ENCODE data around the gene ATP5F1D. TPM values are rescaled to one million over a fixed set of nuclear protein-coding genes. Genes with fewer than 3 reads are reported as not detected.

ATP5F1D gene
- total and polyA plus RNA-seq, 2 of the 13 experiments (the other 11 are each of a cell fraction or from before 2014, with no cell fraction given), result 39.4 to 78.7 TPM

- TF ChIP-seq ZNF737 (CRISPR knock-in tag; IDR thresholded peaks at IDR 0.05; ENCODE audit: borderline replicate concordance), result no peak
- TF ChIP-seq ZNF672 (CRISPR knock-in tag; IDR thresholded peaks at IDR 0.05), result no peak
- TF ChIP-seq MNT (IDR thresholded peaks at IDR 0.05), result peak; percentile 60; the same call in 1 of the 2 replicates
- TF ChIP-seq, protein P1, sequence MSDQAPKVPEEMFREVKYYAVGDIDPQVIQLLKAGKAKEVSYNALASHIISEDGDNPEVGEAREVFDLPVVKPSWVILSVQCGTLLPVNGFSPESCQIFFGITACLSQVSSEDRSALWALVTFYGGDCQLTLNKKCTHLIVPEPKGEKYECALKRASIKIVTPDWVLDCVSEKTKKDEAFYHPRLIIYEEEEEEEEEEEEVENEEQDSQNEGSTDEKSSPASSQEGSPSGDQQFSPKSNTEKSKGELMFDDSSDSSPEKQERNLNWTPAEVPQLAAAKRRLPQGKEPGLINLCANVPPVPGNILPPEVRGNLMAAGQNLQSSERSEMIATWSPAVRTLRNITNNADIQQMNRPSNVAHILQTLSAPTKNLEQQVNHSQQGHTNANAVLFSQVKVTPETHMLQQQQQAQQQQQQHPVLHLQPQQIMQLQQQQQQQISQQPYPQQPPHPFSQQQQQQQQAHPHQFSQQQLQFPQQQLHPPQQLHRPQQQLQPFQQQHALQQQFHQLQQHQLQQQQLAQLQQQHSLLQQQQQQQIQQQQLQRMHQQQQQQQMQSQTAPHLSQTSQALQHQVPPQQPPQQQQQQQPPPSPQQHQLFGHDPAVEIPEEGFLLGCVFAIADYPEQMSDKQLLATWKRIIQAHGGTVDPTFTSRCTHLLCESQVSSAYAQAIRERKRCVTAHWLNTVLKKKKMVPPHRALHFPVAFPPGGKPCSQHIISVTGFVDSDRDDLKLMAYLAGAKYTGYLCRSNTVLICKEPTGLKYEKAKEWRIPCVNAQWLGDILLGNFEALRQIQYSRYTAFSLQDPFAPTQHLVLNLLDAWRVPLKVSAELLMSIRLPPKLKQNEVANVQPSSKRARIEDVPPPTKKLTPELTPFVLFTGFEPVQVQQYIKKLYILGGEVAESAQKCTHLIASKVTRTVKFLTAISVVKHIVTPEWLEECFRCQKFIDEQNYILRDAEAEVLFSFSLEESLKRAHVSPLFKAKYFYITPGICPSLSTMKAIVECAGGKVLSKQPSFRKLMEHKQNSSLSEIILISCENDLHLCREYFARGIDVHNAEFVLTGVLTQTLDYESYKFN (CRISPR knock-in tag; conservative IDR thresholded peaks at IDR 0.05), result peak; percentile 87
- TF ChIP-seq BORCS8-MEF2B (CRISPR knock-in tag; IDR thresholded peaks at IDR 0.05), result peak; percentile 31; the same call in 1 of the 2 replicates
- TF ChIP-seq RARA (CRISPR knock-in tag; IDR thresholded peaks at IDR 0.05), result peak; percentile 80
- peak; percentile 67; the same call in 1 of the 2 replicates for TF ChIP-seq MAZ (IDR thresholded peaks at IDR 0.05; ENCODE audit: borderline replicate concordance, low read depth, low read length)
- peak; percentile 76 for TF ChIP-seq MAZ (CRISPR knock-in tag; IDR thresholded peaks at IDR 0.05; ENCODE audit: low read depth)
- TF ChIP-seq U2AF1 (optimal IDR thresholded peaks at IDR 0.05; ENCODE audit: low read depth, low read length), result no peak
- peak; percentile 79; the same call in 1 of the 2 replicates for TF ChIP-seq ZNF350 (CRISPR knock-in tag; IDR thresholded peaks at IDR 0.05; ENCODE audit: borderline replicate concordance, low read depth)
- TF ChIP-seq SSRP1 (CRISPR knock-in tag; IDR thresholded peaks at IDR 0.05), result 0 out of 2 replicates have a peak, but pooled peaks have one; percentile 37
- TF ChIP-seq HOXA3 (CRISPR knock-in tag; IDR thresholded peaks at IDR 0.05), result peak; percentile 82
- TF ChIP-seq RBAK (CRISPR knock-in tag; IDR thresholded peaks at IDR 0.05), result no peak
- no peak for TF ChIP-seq PRMT3 (CRISPR knock-in tag; IDR thresholded peaks at IDR 0.05; ENCODE audit: borderline replicate concordance, low read depth)
- peak; percentile 55; the same call in 1 of the 2 replicates for TF ChIP-seq IRF2 (CRISPR knock-in tag; IDR thresholded peaks at IDR 0.05)
- peak; percentile 65 for TF ChIP-seq ZNF639 (CRISPR knock-in tag; conservative IDR thresholded peaks at IDR 0.05)
- TF ChIP-seq ZNF335 (CRISPR knock-in tag; IDR thresholded peaks at IDR 0.05), result peak; percentile 44; the same call in 1 of the 2 replicates
- TF ChIP-seq NFYB (CRISPR knock-in tag; IDR thresholded peaks at IDR 0.05), result peak; percentile 96
- 0 out of 2 replicates have a peak, but pooled peaks have one; percentile 76 for TF ChIP-seq CBFB (CRISPR knock-in tag; IDR thresholded peaks at IDR 0.05)
- TF ChIP-seq FOXK1 (CRISPR knock-in tag; IDR thresholded peaks at IDR 0.05; ENCODE audit: borderline replicate concordance, low read depth), result peak; percentile 77; the same call in 1 of the 2 replicates
- TF ChIP-seq TFAP4 (IDR thresholded peaks at IDR 0.05; ENCODE audit: borderline replicate concordance, low read depth), result peak; percentile 52; the same call in 1 of the 2 replicates
- TF ChIP-seq GABPA (IDR thresholded peaks at IDR 0.05; ENCODE audit: low read depth, low read length), result no peak
- peak; percentile 26; the same call in 1 of the 2 replicates for TF ChIP-seq GABPA (CRISPR knock-in tag; IDR thresholded peaks at IDR 0.05; ENCODE audit: low read depth)
Observed at GRCh38 chr19:1205114-1206099, 36.1 kb upstream of the ATP5F1D start, which contains the start of gene STK11 (continued).

Data from HepG2 (cell line).